WTC11 (cell line): Measurements from ENCODE around the gene RAB25. TPM values are rescaled to one million over a fixed set of nuclear protein-coding genes. Genes with fewer than 3 reads are reported as not detected.

Experiments
- ATAC-seq: fragments of 200-7000 bp; cut with Tn5 transposase; 2 replicates; pipeline ENCODE4 v1.10.0; 2021; ENCODE audit warnings: mild to moderate bottlenecking, moderate library complexity
- CTCF ChIA-PET: fragments of 300-600 bp; sonication (Branson Sonifier 250); formaldehyde crosslinking; loops from one replicate; lab custom pipeline; 2021; ENCODE audit warnings: antibody characterized with exemption; lab: Charles Lee
- POLR2A ChIA-PET: fragments of 350-600 bp; sonication (Branson Sonifier 250); formaldehyde crosslinking; loops from one replicate; lab custom pipeline; 2021; ENCODE audit warnings: antibody characterized with exemption; lab: Charles Lee
- DNase-seq: peaks from one replicate; pipeline ENCODE4 v3.0.0; 2021; ENCODE audit warnings: low spot score
- H3K27ac Mint-ChIP-seq: 2 replicates; pipeline ENCODE4 v1.8.0; 2021; ENCODE audit warnings: mixed read lengths
- H3K27me3 Mint-ChIP-seq: 2 replicates; pipeline ENCODE4 v1.8.0; 2021; ENCODE audit warnings: low read depth, mild to moderate bottlenecking, moderate library complexity, mixed read lengths
- H3K36me3 Mint-ChIP-seq: 2 replicates; pipeline ENCODE4 v1.8.0; 2021; ENCODE audit warnings: mixed read lengths
- H3K4me1 Mint-ChIP-seq: 2 replicates; pipeline ENCODE4 v1.8.0; 2022; ENCODE audit warnings: mixed read lengths
- H3K4me3 Mint-ChIP-seq: 2 replicates; pipeline ENCODE4 v1.8.0; 2021; ENCODE audit warnings: mild to moderate bottlenecking, moderate library complexity, mixed read lengths
- H3K9me3 Mint-ChIP-seq: 2 replicates; pipeline ENCODE4 v1.8.0; 2021; ENCODE audit warnings: mixed read lengths
- ATF1 ChIP-seq: sonication (generic); formaldehyde crosslinking; IDR thresholded peaks from 2 replicates; pipeline ENCODE4 v1.8.1; 2023; ENCODE audit warnings: mild to moderate bottlenecking, moderate library complexity, missing genetic modification reagents
- CBFB ChIP-seq: sonication (generic); formaldehyde crosslinking; IDR thresholded peaks from 2 replicates; pipeline ENCODE4 v1.8.1; 2022; ENCODE audit warnings: mild to moderate bottlenecking, low read depth, missing genetic modification reagents
- FOXJ3 ChIP-seq: sonication (generic); formaldehyde crosslinking; IDR thresholded peaks from 2 replicates; pipeline ENCODE4 v1.9.0; 2021; ENCODE audit warnings: missing genetic modification reagents, mild to moderate bottlenecking, borderline replicate concordance
- IRF2 ChIP-seq: sonication (generic); formaldehyde crosslinking; IDR thresholded peaks from 2 replicates; pipeline ENCODE4 v1.8.0; 2022; ENCODE audit warnings: low read depth, missing genetic modification reagents, borderline replicate concordance
- JAZF1 ChIP-seq: fragments of 250-450 bp; sonication (Bioruptor Pico); IDR thresholded peaks from 2 replicates; pipeline ENCODE4 v1.9.0; 2021; ENCODE audit warnings: moderate library complexity, mild to moderate bottlenecking, inconsistent platforms
- MYBL2 ChIP-seq: sonication (generic); formaldehyde crosslinking; IDR thresholded peaks from 2 replicates; pipeline ENCODE4 v1.8.1; 2023; ENCODE audit warnings: mild to moderate bottlenecking, moderate library complexity, missing genetic modification reagents
- NFE2L1 ChIP-seq: sonication (generic); formaldehyde crosslinking; IDR thresholded peaks from 2 replicates; pipeline ENCODE4 v1.8.1; 2023; ENCODE audit warnings: missing genetic modification reagents
- NR1H2 ChIP-seq: sonication (generic); formaldehyde crosslinking; IDR thresholded peaks from 2 replicates; pipeline ENCODE4 v1.9.0; 2021; ENCODE audit warnings: mild to moderate bottlenecking, moderate library complexity, missing genetic modification reagents
- PRDM15 ChIP-seq: sonication (generic); formaldehyde crosslinking; IDR thresholded peaks from 2 replicates; pipeline ENCODE4 v1.8.0; 2022; ENCODE audit warnings: missing genetic modification reagents
- TCF7 ChIP-seq: sonication (generic); formaldehyde crosslinking; IDR thresholded peaks from 2 replicates; pipeline ENCODE4 v1.8.0; 2022; ENCODE audit warnings: mild to moderate bottlenecking, low read depth, missing genetic modification reagents, moderate library complexity
- ZNF423 ChIP-seq: fragments of 250-450 bp; sonication (Bioruptor Pico); IDR thresholded peaks from 2 replicates; pipeline ENCODE4 v2.1.2; 2022; ENCODE audit warnings: mild to moderate bottlenecking, moderate library complexity
- total RNA-seq: library from RNA; stranded (reverse); gene quantifications from 3 replicates; pipeline ENCODE4 v1.2.3, GENCODE V29; 2021
- TF ChIP-seq, protein P1 (sequence below): fragments of 250-450 bp; sonication (Bioruptor Pico); IDR thresholded peaks from 2 replicates; pipeline ENCODE4 v1.9.0; 2021; ENCODE audit warnings: mild to moderate bottlenecking
- TF ChIP-seq, protein P2 (sequence below): sonication (generic); formaldehyde crosslinking; conservative IDR thresholded peaks from 2 replicates; pipeline ENCODE4 v1.8.1; 2023; ENCODE audit warnings: mild to moderate bottlenecking, low read depth, missing genetic modification reagents, moderate library complexity
- TF ChIP-seq, protein P3 (sequence below): sonication (generic); formaldehyde crosslinking; conservative IDR thresholded peaks from 2 replicates; pipeline ENCODE4 v1.8.1; 2022; ENCODE audit warnings: mild to moderate bottlenecking, missing genetic modification reagents
- TF ChIP-seq, protein P4 (sequence below): fragments of 250-450 bp; sonication (Bioruptor Pico); IDR thresholded peaks from 2 replicates; pipeline ENCODE4 v2.1.2; 2022; ENCODE audit warnings: mild to moderate bottlenecking, moderate library complexity
- TF ChIP-seq, protein P5 (sequence below): sonication (generic); formaldehyde crosslinking; IDR thresholded peaks from 2 replicates; pipeline ENCODE4 v1.8.0; 2022; ENCODE audit warnings: mild to moderate bottlenecking, missing genetic modification reagents

Gene RAB25
- total RNA-seq, 1 experiment from 2014 or later, result 61.9 TPM

DNA sequence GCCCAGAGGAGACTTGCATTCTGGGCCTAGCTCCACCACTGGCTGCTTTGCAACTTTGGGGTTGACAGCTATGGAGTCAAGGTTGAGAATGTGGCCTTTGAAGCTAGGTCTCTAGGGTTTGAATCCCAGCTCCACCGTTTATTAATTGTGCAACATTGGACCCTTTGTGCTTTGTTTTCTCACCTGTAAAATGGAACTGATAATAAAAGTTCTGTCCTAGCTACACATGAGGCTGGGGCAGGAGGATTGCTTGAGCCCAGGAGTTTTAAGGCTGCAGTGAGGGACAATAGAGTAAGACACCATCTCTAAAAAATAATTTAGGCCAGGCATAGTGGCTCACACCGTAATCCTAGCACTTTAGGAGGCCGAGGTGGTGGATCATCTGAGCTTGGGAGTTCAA is 38.3 kb downstream of the RAB25 start:
- Mint-ChIP-seq H3K4me3 (no peak overlapping the region), H3K27me3 (no peaks in the 10 kb centered on the region), H3K36me3 (no peaks in the 10 kb centered on the region), H3K4me1 (peaks cover 36% of the 10 kb centered on the region), H3K27ac (no peak overlapping the region), H3K9me3 (no peaks in the 10 kb centered on the region)
- CTCF ChIA-PET, result interaction anchor here (0.8 to 29.6 kb wide), 8 partner anchors 9 to 126 kb away, joined by 3 to 1176 read pairs (median 4); partner anchors contain the start of gene LMNA
- ATAC-seq, result no peak
- DNase-seq, result no peak
- no peak for TF ChIP-seq FOXJ3 (CRISPR knock-in tag)
- no peak for TF ChIP-seq MYBL2
- TF ChIP-seq, protein P1, sequence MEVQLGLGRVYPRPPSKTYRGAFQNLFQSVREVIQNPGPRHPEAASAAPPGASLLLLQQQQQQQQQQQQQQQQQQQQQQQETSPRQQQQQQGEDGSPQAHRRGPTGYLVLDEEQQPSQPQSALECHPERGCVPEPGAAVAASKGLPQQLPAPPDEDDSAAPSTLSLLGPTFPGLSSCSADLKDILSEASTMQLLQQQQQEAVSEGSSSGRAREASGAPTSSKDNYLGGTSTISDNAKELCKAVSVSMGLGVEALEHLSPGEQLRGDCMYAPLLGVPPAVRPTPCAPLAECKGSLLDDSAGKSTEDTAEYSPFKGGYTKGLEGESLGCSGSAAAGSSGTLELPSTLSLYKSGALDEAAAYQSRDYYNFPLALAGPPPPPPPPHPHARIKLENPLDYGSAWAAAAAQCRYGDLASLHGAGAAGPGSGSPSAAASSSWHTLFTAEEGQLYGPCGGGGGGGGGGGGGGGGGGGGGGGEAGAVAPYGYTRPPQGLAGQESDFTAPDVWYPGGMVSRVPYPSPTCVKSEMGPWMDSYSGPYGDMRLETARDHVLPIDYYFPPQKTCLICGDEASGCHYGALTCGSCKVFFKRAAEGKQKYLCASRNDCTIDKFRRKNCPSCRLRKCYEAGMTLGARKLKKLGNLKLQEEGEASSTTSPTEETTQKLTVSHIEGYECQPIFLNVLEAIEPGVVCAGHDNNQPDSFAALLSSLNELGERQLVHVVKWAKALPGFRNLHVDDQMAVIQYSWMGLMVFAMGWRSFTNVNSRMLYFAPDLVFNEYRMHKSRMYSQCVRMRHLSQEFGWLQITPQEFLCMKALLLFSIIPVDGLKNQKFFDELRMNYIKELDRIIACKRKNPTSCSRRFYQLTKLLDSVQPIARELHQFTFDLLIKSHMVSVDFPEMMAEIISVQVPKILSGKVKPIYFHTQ (CRISPR knock-in tag), result no peak
- no peak for TF ChIP-seq NFE2L1 (CRISPR knock-in tag)
- no peak for TF ChIP-seq CBFB
- TF ChIP-seq NR1H2 (CRISPR knock-in tag), result no peak
- TF ChIP-seq, all 79 proteins: peak for 0
- POLR2A ChIA-PET, result interaction anchor here (0.6 to 1.2 kb wide), 4 partner anchors 10 to 43 kb away, joined by 3 to 5 read pairs (median 3); partner anchors contain the start of gene LMNA

DNA sequence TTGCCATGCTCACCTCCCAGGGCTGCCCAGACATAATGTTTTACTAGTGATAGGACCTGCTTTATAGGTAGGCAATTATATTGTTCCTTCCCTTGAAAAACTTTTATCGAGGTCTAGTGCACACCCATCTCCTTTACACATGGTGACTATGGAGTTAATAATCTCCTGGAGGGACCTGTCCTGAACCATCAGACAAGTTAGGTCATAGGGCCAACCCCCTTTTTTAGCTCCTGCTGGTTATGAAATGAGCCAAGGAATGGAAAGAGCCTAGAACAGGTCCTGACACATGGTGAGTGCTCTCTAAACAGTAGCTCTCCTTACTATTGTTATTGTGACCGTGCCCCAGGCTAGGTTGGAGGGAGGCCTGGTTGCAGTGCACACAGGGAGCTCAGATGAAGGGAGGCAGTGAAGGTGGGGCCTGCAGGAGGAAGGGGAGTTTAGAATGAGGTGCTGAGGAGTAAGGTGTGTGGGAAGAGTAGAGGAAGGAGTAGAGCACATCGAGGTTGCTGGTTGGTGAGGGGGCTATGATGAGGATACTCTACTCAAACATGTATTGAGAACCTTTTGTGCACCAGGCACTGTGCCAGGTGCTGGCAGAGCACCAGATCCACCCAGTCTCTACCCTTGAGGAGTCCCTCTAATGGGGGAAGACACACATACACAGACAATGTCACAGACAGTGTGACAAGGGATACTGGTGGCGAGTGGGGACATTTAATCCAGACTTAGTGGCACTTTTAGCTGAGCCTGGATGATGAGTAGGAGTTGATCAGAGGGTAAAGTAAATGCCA is 39.4 kb downstream of the RAB25 start:
- ATAC-seq (no peak), DNase-seq (no peak)
- Mint-ChIP-seq H3K4me1 (peaks cover 47% of the 10 kb centered on the region), H3K36me3 (no peaks in the 10 kb centered on the region), H3K4me3 (no peak overlapping the region), H3K27ac (no peak overlapping the region), H3K27me3 (no peaks in the 10 kb centered on the region), H3K9me3 (no peaks in the 10 kb centered on the region)
- CTCF ChIA-PET, result interaction anchor here (1.1 to 29.6 kb wide), 8 partner anchors 10 to 125 kb away, joined by 3 to 1176 read pairs (median 3); partner anchors contain the start of gene LMNA
- POLR2A ChIA-PET, result interaction anchor here (0.6 kb wide), 1 partner anchor 17 kb away, joined by 3 read pairs; no protein-coding TSS in a partner anchor
- TF ChIP-seq, protein P2, sequence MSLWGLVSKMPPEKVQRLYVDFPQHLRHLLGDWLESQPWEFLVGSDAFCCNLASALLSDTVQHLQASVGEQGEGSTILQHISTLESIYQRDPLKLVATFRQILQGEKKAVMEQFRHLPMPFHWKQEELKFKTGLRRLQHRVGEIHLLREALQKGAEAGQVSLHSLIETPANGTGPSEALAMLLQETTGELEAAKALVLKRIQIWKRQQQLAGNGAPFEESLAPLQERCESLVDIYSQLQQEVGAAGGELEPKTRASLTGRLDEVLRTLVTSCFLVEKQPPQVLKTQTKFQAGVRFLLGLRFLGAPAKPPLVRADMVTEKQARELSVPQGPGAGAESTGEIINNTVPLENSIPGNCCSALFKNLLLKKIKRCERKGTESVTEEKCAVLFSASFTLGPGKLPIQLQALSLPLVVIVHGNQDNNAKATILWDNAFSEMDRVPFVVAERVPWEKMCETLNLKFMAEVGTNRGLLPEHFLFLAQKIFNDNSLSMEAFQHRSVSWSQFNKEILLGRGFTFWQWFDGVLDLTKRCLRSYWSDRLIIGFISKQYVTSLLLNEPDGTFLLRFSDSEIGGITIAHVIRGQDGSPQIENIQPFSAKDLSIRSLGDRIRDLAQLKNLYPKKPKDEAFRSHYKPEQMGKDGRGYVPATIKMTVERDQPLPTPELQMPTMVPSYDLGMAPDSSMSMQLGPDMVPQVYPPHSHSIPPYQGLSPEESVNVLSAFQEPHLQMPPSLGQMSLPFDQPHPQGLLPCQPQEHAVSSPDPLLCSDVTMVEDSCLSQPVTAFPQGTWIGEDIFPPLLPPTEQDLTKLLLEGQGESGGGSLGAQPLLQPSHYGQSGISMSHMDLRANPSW (CRISPR knock-in tag), result no peak
- TF ChIP-seq JAZF1 (CRISPR knock-in tag) (no peak), TCF7 (CRISPR knock-in tag) (no peak), IRF2 (CRISPR knock-in tag) (no peak), ZNF423 (no peak), PRDM15 (CRISPR knock-in tag) (no peak), ATF1 (CRISPR knock-in tag) (no peak)
- TF ChIP-seq, protein P3, sequence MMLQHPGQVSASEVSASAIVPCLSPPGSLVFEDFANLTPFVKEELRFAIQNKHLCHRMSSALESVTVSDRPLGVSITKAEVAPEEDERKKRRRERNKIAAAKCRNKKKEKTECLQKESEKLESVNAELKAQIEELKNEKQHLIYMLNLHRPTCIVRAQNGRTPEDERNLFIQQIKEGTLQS, result no peak
- TF ChIP-seq, protein P4, sequence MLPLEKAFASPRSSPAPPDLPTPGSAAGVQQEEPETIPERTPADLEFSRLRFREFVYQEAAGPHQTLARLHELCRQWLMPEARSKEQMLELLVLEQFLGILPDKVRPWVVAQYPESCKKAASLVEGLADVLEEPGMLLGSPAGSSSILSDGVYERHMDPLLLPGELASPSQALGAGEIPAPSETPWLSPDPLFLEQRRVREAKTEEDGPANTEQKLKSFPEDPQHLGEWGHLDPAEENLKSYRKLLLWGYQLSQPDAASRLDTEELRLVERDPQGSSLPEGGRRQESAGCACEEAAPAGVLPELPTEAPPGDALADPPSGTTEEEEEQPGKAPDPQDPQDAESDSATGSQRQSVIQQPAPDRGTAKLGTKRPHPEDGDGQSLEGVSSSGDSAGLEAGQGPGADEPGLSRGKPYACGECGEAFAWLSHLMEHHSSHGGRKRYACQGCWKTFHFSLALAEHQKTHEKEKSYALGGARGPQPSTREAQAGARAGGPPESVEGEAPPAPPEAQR, result no peak
- TF ChIP-seq, protein P1 (CRISPR knock-in tag), result no peak
- TF ChIP-seq, protein P5, sequence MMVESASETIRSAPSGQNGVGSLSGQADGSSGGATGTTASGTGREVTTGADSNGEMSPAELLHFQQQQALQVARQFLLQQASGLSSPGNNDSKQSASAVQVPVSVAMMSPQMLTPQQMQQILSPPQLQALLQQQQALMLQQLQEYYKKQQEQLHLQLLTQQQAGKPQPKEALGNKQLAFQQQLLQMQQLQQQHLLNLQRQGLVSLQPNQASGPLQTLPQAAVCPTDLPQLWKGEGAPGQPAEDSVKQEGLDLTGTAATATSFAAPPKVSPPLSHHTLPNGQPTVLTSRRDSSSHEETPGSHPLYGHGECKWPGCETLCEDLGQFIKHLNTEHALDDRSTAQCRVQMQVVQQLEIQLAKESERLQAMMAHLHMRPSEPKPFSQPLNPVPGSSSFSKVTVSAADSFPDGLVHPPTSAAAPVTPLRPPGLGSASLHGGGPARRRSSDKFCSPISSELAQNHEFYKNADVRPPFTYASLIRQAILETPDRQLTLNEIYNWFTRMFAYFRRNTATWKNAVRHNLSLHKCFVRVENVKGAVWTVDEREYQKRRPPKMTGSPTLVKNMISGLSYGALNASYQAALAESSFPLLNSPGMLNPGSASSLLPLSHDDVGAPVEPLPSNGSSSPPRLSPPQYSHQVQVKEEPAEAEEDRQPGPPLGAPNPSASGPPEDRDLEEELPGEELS (CRISPR knock-in tag), result no peak
